Measurements from ENCODE around the gene STK33. TPM values are rescaled to one million over a fixed set of nuclear protein-coding genes. Genes with fewer than 3 reads are reported as not detected.

Gene STK33
- total RNA-seq, 2 donors from 2014 or later = 1.2 to 3.2 TPM

GRCh38 chr11:8566613-8567210 lies 27.3 kb downstream of the STK33 start:
- intact Hi-C loops (cut with DNase I, micrococcal nuclease) = loop anchor here (5.0 to 10.0 kb wide), 4 partner anchors 239 to 372 kb away; no protein-coding TSS in a partner anchor
- DNase-seq (peak in 1 of 2 donors; percentile 16), ATAC-seq (peak; percentile 76)

- ATAC-seq (no peak), DNase-seq (no peak)
- intact Hi-C loops (cut with DNase I, micrococcal nuclease) = loop anchor here (10.0 kb wide), 2 partner anchors 340 to 370 kb away; no protein-coding TSS in a partner anchor
Measured at GRCh38 chr11:8564526-8564925, 29.5 kb downstream of the STK33 start.

GRCh38 chr11:8561461-8561860 lies 32.6 kb downstream of the STK33 start:
- DNase-seq (no peak), ATAC-seq (no peak)
- intact Hi-C loops (cut with DNase I, micrococcal nuclease) = loop anchor here (10.0 kb wide), 2 partner anchors 337 to 367 kb away; no protein-coding TSS in a partner anchor

GRCh38 chr11:8558436-8558835 lies 35.6 kb downstream of the STK33 start:
- no peak for DNase-seq
- ATAC-seq = no peak
- intact Hi-C loops (cut with DNase I, micrococcal nuclease) = no loop called here

- no peak for DNase-seq
- intact Hi-C loops (cut with DNase I, micrococcal nuclease) = no loop called here
- ATAC-seq = no peak
Measured at GRCh38 chr11:8545698-8546366, 48.2 kb downstream of the STK33 start.

- ATAC-seq (no peak), DNase-seq (no peak)
- intact Hi-C loops (cut with DNase I, micrococcal nuclease) = no loop called here
Measured at GRCh38 chr11:8544807-8545206, 49.2 kb downstream of the STK33 start.

- ATAC-seq (no peak), DNase-seq (no peak)
- intact Hi-C loops (cut with DNase I, micrococcal nuclease) = no loop called here
Measured at GRCh38 chr11:8543278-8543677, 50.8 kb downstream of the STK33 start.

- ATAC-seq = no peak
- intact Hi-C loops (cut with DNase I, micrococcal nuclease) = no loop called here
- no peak for DNase-seq
Measured at GRCh38 chr11:8541448-8541847, 52.6 kb downstream of the STK33 start.

GRCh38 chr11:8533332-8533731 lies 60.7 kb downstream of the STK33 start:
- ATAC-seq (no peak), DNase-seq (no peak)
- intact Hi-C loops (cut with DNase I, micrococcal nuclease) = no loop called here

GRCh38 chr11:8532475-8532874 lies 61.6 kb downstream of the STK33 start:
- ATAC-seq (no peak), DNase-seq (no peak)
- intact Hi-C loops (cut with DNase I, micrococcal nuclease) = no loop called here

- ATAC-seq (no peak), DNase-seq (no peak)
- intact Hi-C loops (cut with DNase I, micrococcal nuclease) = no loop called here
Measured at GRCh38 chr11:8531982-8532381, 62.0 kb downstream of the STK33 start.

- ATAC-seq = no peak
- intact Hi-C loops (cut with DNase I, micrococcal nuclease) = no loop called here
- no peak for DNase-seq
Measured at GRCh38 chr11:8531312-8531711, 62.7 kb downstream of the STK33 start.

- intact Hi-C loops (cut with DNase I, micrococcal nuclease) = no loop called here
- ATAC-seq = no peak
- no peak for DNase-seq
Measured at GRCh38 chr11:8527939-8528338, 66.1 kb downstream of the STK33 start.

- ATAC-seq (no peak), DNase-seq (no peak)
- intact Hi-C loops (cut with DNase I, micrococcal nuclease) = no loop called here
Measured at GRCh38 chr11:8523396-8523795, 70.6 kb downstream of the STK33 start.

- ATAC-seq (no peak), DNase-seq (no peak)
- intact Hi-C loops (cut with DNase I, micrococcal nuclease) = no loop called here
Measured at GRCh38 chr11:8512547-8512946, 81.5 kb downstream of the STK33 start.

- ATAC-seq (peak; percentile 99), DNase-seq (no peak)
- intact Hi-C loops (cut with DNase I, micrococcal nuclease) = no loop called here
Measured at GRCh38 chr11:8503910-8504364, 90.1 kb downstream of the STK33 start.

GRCh38 chr11:8501836-8502235 lies 92.2 kb downstream of the STK33 start:
- ATAC-seq = no peak
- no peak for DNase-seq
- intact Hi-C loops (cut with DNase I, micrococcal nuclease) = no loop called here

- ATAC-seq = no peak
- intact Hi-C loops (cut with DNase I, micrococcal nuclease) = no loop called here
- no peak for DNase-seq
Measured at GRCh38 chr11:8488395-8488794, 105.6 kb downstream of the STK33 start.

GRCh38 chr11:8487261-8487660 lies 106.8 kb downstream of the STK33 start:
- intact Hi-C loops (cut with DNase I, micrococcal nuclease) = no loop called here
- ATAC-seq (no peak), DNase-seq (no peak)

GRCh38 chr11:8484251-8484650 lies 109.8 kb downstream of the STK33 start:
- DNase-seq (no peak), ATAC-seq (no peak)
- intact Hi-C loops (cut with DNase I, micrococcal nuclease) = no loop called here

GRCh38 chr11:8480858-8481257 lies 113.2 kb downstream of the STK33 start:
- intact Hi-C loops (cut with DNase I, micrococcal nuclease) = no loop called here
- no peak for ATAC-seq
- DNase-seq = no peak
